Neural cell (in vitro differentiated cells): ENCODE measurements around the gene ELFN1. TPM values are rescaled to one million over a fixed set of nuclear protein-coding genes. Genes with fewer than 3 reads are reported as not detected.

Experiments used
- H2AFZ ChIP-seq: fragments of 200-600, 300-800 bp; sonication (generic), shearing (Covaris generic); 2 replicates; pipeline ENCODE4 v1.6.0; 2014; ENCODE audit warnings: low read depth, mild to moderate bottlenecking, antibody characterized with exemption, low read length, moderate library complexity
- H3F3A ChIP-seq: fragments of 200-600 bp; shearing (Covaris generic); 2 replicates; pipeline ENCODE4 v1.6.1; 2016; ENCODE audit warnings: mild to moderate bottlenecking, moderate library complexity, mixed read lengths, antibody characterized with exemption, low read length; ENCODE audit not compliant: insufficient read depth, poor library complexity, severe bottlenecking
- H3K27ac ChIP-seq: fragments of 200-600, 300-800 bp; sonication (generic), shearing (Covaris generic); 2 replicates; pipeline ENCODE4 v1.5.1; 2014; ENCODE audit warnings: mild to moderate bottlenecking, low read length, moderate library complexity
- H3K27me3 ChIP-seq: fragments of 300-800, 200-600 bp; sonication (generic), shearing (Covaris generic); 2 replicates; pipeline ENCODE4 v1.6.0; 2014; ENCODE audit warnings: mild to moderate bottlenecking, low read depth, low read length, moderate library complexity; ENCODE audit not compliant: insufficient read depth
- H3K36me3 ChIP-seq: fragments of 300-800, 200-600 bp; sonication (generic), shearing (Covaris generic); 2 replicates; pipeline ENCODE4 v1.5.1; 2014; ENCODE audit warnings: mild to moderate bottlenecking, antibody characterized with exemption, low read length, moderate library complexity; ENCODE audit not compliant: insufficient read depth
- H3K4me2 ChIP-seq: fragments of 300-800, 200-600 bp; sonication (generic), shearing (Covaris generic); 2 replicates; pipeline ENCODE4 v1.6.0; 2014; ENCODE audit warnings: mild to moderate bottlenecking, low read length
- H3K4me3 ChIP-seq: fragments of 300-800, 200-600 bp; sonication (generic), shearing (Covaris generic); 2 replicates; pipeline ENCODE4 v1.5.1; 2014; ENCODE audit warnings: mild to moderate bottlenecking, low read length, moderate library complexity
- H3K79me2 ChIP-seq: fragments of 200-600 bp; shearing (Covaris generic); replicated peaks from 2 replicates; pipeline ENCODE4 v1.6.0; 2014; ENCODE audit warnings: mild to moderate bottlenecking, low read length, moderate library complexity; ENCODE audit not compliant: insufficient read depth
- H3K9ac ChIP-seq: fragments of 300-800, 200-600 bp; sonication (generic), shearing (Covaris generic); 2 replicates; pipeline ENCODE4 v1.6.1; 2016; ENCODE audit warnings: mild to moderate bottlenecking, low read length, mixed read lengths
- H3K9me2 ChIP-seq: fragments of 200-600 bp; shearing (Covaris generic); 2 replicates; pipeline ENCODE4 v1.6.1; 2016; ENCODE audit warnings: mild to moderate bottlenecking, low read length, mixed read lengths; ENCODE audit not compliant: insufficient read depth
- H3K9me3 ChIP-seq: fragments of 200-600, 300-800 bp; sonication (generic), shearing (Covaris generic); 2 replicates; pipeline ENCODE4 v1.6.1; 2016; ENCODE audit warnings: mild to moderate bottlenecking, mixed run types, low read length, moderate library complexity, mixed read lengths
- H4K20me1 ChIP-seq: fragments of 200-600 bp; shearing (Covaris generic); 2 replicates; pipeline ENCODE4 v1.6.1; 2016; ENCODE audit warnings: mild to moderate bottlenecking, mixed run types; ENCODE audit not compliant: insufficient read depth
- EP300 ChIP-seq: fragments of 450-650 bp; conservative IDR thresholded peaks from 2 replicates; pipeline ENCODE4 v1.6.1; 2014; ENCODE audit warnings: antibody characterized with exemption, mild to moderate bottlenecking, moderate library complexity; ENCODE audit not compliant: poor library complexity, severe bottlenecking
- EZH2 ChIP-seq: fragments of 200-600, 300-800 bp; shearing (Covaris generic), sonication (generic); IDR thresholded peaks from 2 replicates; pipeline ENCODE4 v1.6.1; 2014; ENCODE audit warnings: antibody characterized with exemption, low read length, borderline replicate concordance, mild to moderate bottlenecking; ENCODE audit not compliant: insufficient read depth, poor library complexity, severe bottlenecking
- MXI1 ChIP-seq: fragments of 450-650 bp; conservative IDR thresholded peaks from 2 replicates; pipeline ENCODE4 v1.6.1; 2014; ENCODE audit warnings: antibody characterized with exemption, mild to moderate bottlenecking; ENCODE audit not compliant: poor library complexity, severe bottlenecking
- POLR2AphosphoS5 ChIP-seq: IDR thresholded peaks from 2 replicates; pipeline ENCODE4 v1.6.1; 2012
- RAD21 ChIP-seq: fragments of 450-650 bp; conservative IDR thresholded peaks from 2 replicates; pipeline ENCODE4 v1.6.1; 2014; ENCODE audit warnings: antibody characterized with exemption, mild to moderate bottlenecking, moderate library complexity
- SMC3 ChIP-seq: fragments of 450-650 bp; conservative IDR thresholded peaks from 2 replicates; pipeline ENCODE4 v1.6.1; 2014; ENCODE audit warnings: antibody characterized with exemption, mild to moderate bottlenecking, moderate library complexity; ENCODE audit not compliant: poor library complexity
- TAF1 ChIP-seq: IDR thresholded peaks from 2 replicates; pipeline ENCODE4 v1.6.1; 2012; ENCODE audit warnings: low read depth
- polyA plus RNA-seq: library from polyadenylated mRNA; depleted of rRNA; stranded (reverse); fragments of >200 nt; gene quantifications from 2 replicates; pipeline ENCODE4 v1.2.3, GENCODE V29; 2014
- TF ChIP-seq, protein P1 (sequence below): IDR thresholded peaks from 2 replicates; pipeline ENCODE4 v1.6.1; 2012; ENCODE audit warnings: borderline replicate concordance
- TF ChIP-seq, protein P2 (sequence below): fragments of 450-650 bp; IDR thresholded peaks from 2 replicates; pipeline ENCODE4 v1.5.1; 2014; ENCODE audit warnings: antibody characterized with exemption, mild to moderate bottlenecking, moderate library complexity; ENCODE audit not compliant: poor library complexity, severe bottlenecking

ELFN1 gene
- polyA plus RNA-seq, 1 donor from 2014 or later = 11.8 TPM

DNA sequence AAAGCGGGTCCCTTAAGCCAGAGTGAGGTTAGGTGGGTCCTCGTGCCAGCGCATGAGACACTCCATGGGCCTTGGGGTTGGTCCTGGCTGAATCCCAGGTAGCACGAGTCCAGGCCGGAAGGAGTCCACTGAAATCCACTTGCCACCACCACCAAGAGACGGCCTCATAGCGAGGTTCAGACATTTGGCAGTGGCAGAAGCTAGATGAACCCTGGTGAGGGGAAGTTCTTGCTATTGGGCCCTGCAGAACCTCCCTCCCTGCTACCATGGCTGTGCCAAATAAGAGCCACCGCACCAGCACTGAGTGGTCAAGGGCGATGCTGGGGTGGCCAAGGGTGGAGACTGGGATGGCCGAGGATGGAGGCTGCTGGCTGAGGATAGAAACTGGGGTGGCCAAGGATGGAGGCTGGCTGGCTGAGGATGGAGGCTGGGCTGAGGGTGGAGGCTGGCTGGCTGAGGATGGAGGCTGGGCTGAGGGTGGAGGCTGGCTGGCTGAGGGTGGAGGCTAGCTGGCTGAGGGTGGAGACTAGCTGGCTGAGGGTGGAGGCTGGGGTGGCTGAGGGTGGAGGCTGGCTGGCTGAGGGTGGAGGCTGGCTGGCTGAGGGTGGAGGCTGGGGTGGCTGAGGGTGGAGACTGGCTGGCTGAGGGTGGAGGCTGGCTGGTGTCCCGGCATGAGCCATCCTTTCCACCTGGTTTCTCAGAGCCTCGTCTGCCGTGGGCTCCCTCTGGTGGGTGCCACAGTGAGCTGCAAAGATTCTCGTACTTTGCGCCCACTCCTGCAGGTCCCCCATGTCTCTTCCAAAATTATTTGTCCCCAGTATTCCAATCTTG, 88.2 kb downstream of the ELFN1 start:
- no peaks in the 10 kb centered on the region for H3K9me2 ChIP-seq
- no peak for TF ChIP-seq POLR2AphosphoS5
- TF ChIP-seq SMC3 = no peak
- TF ChIP-seq EZH2 = no peak
- TF ChIP-seq, protein P1, sequence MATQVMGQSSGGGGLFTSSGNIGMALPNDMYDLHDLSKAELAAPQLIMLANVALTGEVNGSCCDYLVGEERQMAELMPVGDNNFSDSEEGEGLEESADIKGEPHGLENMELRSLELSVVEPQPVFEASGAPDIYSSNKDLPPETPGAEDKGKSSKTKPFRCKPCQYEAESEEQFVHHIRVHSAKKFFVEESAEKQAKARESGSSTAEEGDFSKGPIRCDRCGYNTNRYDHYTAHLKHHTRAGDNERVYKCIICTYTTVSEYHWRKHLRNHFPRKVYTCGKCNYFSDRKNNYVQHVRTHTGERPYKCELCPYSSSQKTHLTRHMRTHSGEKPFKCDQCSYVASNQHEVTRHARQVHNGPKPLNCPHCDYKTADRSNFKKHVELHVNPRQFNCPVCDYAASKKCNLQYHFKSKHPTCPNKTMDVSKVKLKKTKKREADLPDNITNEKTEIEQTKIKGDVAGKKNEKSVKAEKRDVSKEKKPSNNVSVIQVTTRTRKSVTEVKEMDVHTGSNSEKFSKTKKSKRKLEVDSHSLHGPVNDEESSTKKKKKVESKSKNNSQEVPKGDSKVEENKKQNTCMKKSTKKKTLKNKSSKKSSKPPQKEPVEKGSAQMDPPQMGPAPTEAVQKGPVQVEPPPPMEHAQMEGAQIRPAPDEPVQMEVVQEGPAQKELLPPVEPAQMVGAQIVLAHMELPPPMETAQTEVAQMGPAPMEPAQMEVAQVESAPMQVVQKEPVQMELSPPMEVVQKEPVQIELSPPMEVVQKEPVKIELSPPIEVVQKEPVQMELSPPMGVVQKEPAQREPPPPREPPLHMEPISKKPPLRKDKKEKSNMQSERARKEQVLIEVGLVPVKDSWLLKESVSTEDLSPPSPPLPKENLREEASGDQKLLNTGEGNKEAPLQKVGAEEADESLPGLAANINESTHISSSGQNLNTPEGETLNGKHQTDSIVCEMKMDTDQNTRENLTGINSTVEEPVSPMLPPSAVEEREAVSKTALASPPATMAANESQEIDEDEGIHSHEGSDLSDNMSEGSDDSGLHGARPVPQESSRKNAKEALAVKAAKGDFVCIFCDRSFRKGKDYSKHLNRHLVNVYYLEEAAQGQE = no peak
- TF ChIP-seq EP300 = no peak
- TF ChIP-seq RAD21 = no peak
- TF ChIP-seq MXI1 = no peak
- H3K36me3 ChIP-seq = no peaks in the 10 kb centered on the region
- H3K27ac ChIP-seq = no peak overlapping the region
- H3K4me3 ChIP-seq = no peak overlapping the region
- H3F3A ChIP-seq = no peaks in the 10 kb centered on the region
- H3K79me2 ChIP-seq = no peaks in the 10 kb centered on the region
- no peaks in the 10 kb centered on the region for H3K9me3 ChIP-seq
- no peak overlapping the region for H3K9ac ChIP-seq
- H2AFZ ChIP-seq = no peak overlapping the region
- H3K27me3 ChIP-seq = no peaks in the 10 kb centered on the region
- H4K20me1 ChIP-seq = no peaks in the 10 kb centered on the region
- no peak overlapping the region for H3K4me2 ChIP-seq

DNA sequence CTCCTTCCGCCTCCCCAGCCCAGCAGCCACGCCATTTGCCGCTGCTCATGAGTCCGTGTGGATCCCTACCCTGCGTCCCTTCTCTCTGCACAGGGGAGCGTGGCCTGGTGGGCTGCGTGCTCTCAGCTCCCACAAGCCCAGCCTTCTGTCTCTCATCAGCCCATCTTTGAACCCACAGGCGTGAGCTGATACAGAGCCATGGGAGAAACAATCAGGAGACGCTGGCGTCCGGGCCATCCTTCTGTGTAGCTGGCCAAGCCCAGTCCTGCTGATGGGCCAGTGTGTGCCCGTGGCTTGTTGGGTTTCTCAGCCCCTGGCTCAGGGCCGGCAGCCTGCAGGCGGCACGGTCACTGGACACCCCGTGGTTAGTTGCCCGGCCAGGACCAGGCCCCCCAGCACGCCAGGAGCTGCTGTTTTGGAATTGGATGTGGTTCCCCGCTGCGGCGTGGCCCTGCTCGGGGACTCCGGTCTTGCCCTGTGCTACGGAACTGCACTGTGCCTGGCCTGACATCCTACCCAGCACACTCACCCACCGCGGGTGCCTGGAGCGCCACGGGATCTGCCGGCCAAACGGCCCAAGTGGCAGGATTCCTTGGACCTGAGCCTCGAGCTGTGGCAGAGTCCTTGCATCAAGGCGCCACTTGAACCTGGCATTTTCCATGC, 88.9 kb downstream of the ELFN1 start:
- no peak for TF ChIP-seq EZH2
- TF ChIP-seq, protein P1 = no peak
- no peak for TF ChIP-seq TAF1
- TF ChIP-seq EP300 = no peak
- no peak for TF ChIP-seq RAD21
- no peak for TF ChIP-seq MXI1
- TF ChIP-seq POLR2AphosphoS5 = no peak
- TF ChIP-seq, protein P2, sequence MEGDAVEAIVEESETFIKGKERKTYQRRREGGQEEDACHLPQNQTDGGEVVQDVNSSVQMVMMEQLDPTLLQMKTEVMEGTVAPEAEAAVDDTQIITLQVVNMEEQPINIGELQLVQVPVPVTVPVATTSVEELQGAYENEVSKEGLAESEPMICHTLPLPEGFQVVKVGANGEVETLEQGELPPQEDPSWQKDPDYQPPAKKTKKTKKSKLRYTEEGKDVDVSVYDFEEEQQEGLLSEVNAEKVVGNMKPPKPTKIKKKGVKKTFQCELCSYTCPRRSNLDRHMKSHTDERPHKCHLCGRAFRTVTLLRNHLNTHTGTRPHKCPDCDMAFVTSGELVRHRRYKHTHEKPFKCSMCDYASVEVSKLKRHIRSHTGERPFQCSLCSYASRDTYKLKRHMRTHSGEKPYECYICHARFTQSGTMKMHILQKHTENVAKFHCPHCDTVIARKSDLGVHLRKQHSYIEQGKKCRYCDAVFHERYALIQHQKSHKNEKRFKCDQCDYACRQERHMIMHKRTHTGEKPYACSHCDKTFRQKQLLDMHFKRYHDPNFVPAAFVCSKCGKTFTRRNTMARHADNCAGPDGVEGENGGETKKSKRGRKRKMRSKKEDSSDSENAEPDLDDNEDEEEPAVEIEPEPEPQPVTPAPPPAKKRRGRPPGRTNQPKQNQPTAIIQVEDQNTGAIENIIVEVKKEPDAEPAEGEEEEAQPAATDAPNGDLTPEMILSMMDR = no peak
- TF ChIP-seq SMC3 = no peak

More for the DNA sequence above, 88.9 kb downstream of the ELFN1 start:
- Histone ChIP-seq H3K27me3 (no peaks in the 10 kb centered on the region), H4K20me1 (no peaks in the 10 kb centered on the region), H3K9ac (no peak overlapping the region), H3K79me2 (no peaks in the 10 kb centered on the region), H2AFZ (no peak overlapping the region), H3K27ac (no peak overlapping the region), H3K4me2 (no peak overlapping the region), H3K36me3 (no peaks in the 10 kb centered on the region), H3F3A (no peaks in the 10 kb centered on the region), H3K9me2 (no peaks in the 10 kb centered on the region), H3K9me3 (no peaks in the 10 kb centered on the region), H3K4me3 (no peak overlapping the region)
